Gastrocnemius medialis (tissue), 4 donors: ENCODE measurements around the gene PLCB1. TPM values are rescaled to one million over a fixed set of nuclear protein-coding genes. Genes with fewer than 3 reads are reported as not detected.

Experiments used
- ATAC-seq, 2 donors: fragments of 150-250 bp; one replicate each; pipeline ENCODE4 v1.9.1; 2016
- DNase-seq, 2 donors: peaks; one replicate each; pipeline ENCODE4 v3.0.0-alpha.2; 2019
- H3K27ac ChIP-seq, 4 donors: fragments of 200-600 bp; sonication (generic); 1 replicate in 1 of 4; 2 replicates in 3 of 4; pipeline ENCODE4 v1.5.1; 2016 to 2018; ENCODE audit warnings: mild to moderate bottlenecking in 2 of 4, moderate library complexity in 1 of 4
- H3K27me3 ChIP-seq, 3 donors: fragments of 200-600 bp; sonication (generic) in 2 of 3; 1 replicate in 1 of 3; 2 replicates in 2 of 3; pipeline versions ENCODE4 v1.5.1 to v1.6.0; 2016 to 2019; ENCODE audit warnings: mild to moderate bottlenecking in 1 of 3, moderate library complexity in 1 of 3
- H3K36me3 ChIP-seq, 2 donors: fragments of 200-600 bp; sonication (generic) in 1 of 2; one replicate each; pipeline ENCODE4 v1.5.1; 2017 to 2018
- H3K4me1 ChIP-seq, 2 donors: fragments of 200-600 bp; sonication (generic) in 1 of 2; one replicate each; pipeline ENCODE4 v1.5.1; 2016 to 2017; ENCODE audit warnings: mild to moderate bottlenecking in 2 of 2
- H3K4me3 ChIP-seq, 4 donors: fragments of 200-600 bp; sonication (generic) in 3 of 4; 1 replicate in 1 of 4; 2 replicates in 3 of 4; pipeline ENCODE4 v1.5.1; 2016 to 2019; ENCODE audit warnings: mild to moderate bottlenecking in 2 of 4
- H3K9me3 ChIP-seq, 3 donors: fragments of 200-600 bp; sonication (generic) in 2 of 3; 1 replicate in 1 of 3; 2 replicates in 2 of 3; pipeline ENCODE4 v1.5.1; 2016 to 2019
- POLR2A ChIP-seq, 2 donors: fragments of 450-650 bp; IDR thresholded peaks; one replicate each; pipeline ENCODE4 v1.6.1; 2017; ENCODE audit warnings: antibody characterized with exemption in 2 of 2, mild to moderate bottlenecking in 2 of 2, moderate library complexity in 2 of 2
- in situ Hi-C, 4 donors: fragments of 200-750 bp; cut with MboI; loops; one replicate each; pipeline versions ENCODE4 v1.15.0 to v1.8.0; 2017; ENCODE audit warnings: low sequenced_read_pairs in 4 of 4
- intact Hi-C: fragments of 100-400 bp; cut with DNase I; formaldehyde crosslinking; loops from one replicate; pipeline ENCODE4 v1.15.1; 2023; ENCODE audit warnings: low total_unique reads
- total RNA-seq, 4 donors: library from RNA; depleted of rRNA; stranded (reverse); fragments of >200 nt; gene quantifications; one replicate each; pipeline versions ENCODE4 v1.1.0 to v1.2.3, GENCODE V29; 2016
- TF ChIP-seq, protein P1 (sequence below), 5 experiments: fragments of 450-650 bp in 3 of 5; fragments of 200-600 bp in 2 of 5; sonication (generic) in 2 of 5; IDR thresholded peaks in 4 of 5; conservative IDR thresholded peaks in 1 of 5; 1 replicate in 4 of 5; 2 replicates in 1 of 5; pipeline ENCODE4 v1.5.1; 2016 to 2019; ENCODE audit warnings: antibody characterized with exemption in 5 of 5, mild to moderate bottlenecking in 3 of 5, moderate library complexity in 3 of 5

Gene PLCB1
- total RNA-seq, 4 donors from 2014 or later, result 4.1 to 10.0 (median 7.6) TPM

DNA sequence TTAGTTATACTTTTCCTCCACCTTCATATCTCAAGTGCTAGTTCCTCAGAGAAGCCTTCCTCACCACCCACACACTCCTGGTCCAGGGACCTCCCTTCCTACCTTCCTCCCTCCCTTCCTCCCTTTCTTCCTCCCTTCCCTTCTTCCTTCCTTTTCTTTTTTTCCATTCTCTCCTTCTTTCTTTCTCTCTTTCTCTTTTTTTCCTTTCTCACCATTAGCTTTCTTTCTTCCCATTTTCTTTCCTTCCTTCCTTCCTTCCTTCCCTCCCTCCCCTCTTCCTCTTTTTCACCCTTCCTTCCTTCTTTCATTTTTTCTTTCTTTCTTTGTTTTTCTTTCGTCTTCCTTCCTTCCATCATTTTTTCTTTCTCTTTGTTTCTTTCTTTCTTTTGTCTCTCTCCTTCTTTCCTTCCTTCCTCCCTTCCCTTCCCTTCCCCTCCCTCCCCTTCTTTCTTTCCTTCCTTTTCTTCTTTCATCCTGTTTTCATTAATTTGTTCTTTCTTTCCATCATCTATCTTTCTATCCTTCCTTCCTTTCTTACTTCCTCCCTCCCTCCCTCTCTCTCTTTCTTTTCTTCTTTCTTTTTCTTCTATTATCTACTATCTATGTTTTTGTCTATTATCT, 416.0 kb downstream of the PLCB1 start:
- intact Hi-C loops, result no loop called here
- no peaks in the 10 kb centered on the region for H3K9me3 ChIP-seq
- H3K4me3 ChIP-seq, result no peak overlapping the region
- no peak overlapping the region for H3K27ac ChIP-seq
- in situ Hi-C loops, result no loop called here
- ATAC-seq, result no peak
- TF ChIP-seq, protein P1, sequence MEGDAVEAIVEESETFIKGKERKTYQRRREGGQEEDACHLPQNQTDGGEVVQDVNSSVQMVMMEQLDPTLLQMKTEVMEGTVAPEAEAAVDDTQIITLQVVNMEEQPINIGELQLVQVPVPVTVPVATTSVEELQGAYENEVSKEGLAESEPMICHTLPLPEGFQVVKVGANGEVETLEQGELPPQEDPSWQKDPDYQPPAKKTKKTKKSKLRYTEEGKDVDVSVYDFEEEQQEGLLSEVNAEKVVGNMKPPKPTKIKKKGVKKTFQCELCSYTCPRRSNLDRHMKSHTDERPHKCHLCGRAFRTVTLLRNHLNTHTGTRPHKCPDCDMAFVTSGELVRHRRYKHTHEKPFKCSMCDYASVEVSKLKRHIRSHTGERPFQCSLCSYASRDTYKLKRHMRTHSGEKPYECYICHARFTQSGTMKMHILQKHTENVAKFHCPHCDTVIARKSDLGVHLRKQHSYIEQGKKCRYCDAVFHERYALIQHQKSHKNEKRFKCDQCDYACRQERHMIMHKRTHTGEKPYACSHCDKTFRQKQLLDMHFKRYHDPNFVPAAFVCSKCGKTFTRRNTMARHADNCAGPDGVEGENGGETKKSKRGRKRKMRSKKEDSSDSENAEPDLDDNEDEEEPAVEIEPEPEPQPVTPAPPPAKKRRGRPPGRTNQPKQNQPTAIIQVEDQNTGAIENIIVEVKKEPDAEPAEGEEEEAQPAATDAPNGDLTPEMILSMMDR (IDR thresholded peaks at IDR 0.05 in 4 of 5, conservative IDR thresholded peaks at IDR 0.05 in 1 of 5), result no peak
- TF ChIP-seq POLR2A (IDR thresholded peaks at IDR 0.05), result no peak
- H3K4me1 ChIP-seq, result peaks cover 0 to 6% of the 10 kb centered on the region in 2 donors
- no peak for DNase-seq
- no peaks in the 10 kb centered on the region for H3K36me3 ChIP-seq
- no peaks in the 10 kb centered on the region for H3K27me3 ChIP-seq

DNA sequence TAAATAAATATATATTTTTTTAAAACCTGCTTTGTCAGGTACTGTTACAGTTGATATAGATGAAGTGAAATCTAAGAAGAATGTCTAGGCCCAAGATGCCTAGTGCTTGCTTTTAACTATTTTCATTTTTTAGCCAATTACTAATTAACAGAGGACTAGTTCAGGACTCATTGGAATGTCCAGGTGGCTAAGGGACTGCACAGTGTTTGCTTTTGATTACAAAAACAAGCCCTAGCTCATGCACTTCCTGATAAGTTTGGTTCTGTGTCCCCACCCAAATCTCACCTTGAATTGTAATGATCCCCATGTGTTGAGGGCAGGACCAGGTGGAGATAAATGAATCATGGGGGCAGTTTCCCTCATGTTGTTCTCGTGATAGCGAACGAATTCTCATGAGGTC, 417.1 kb downstream of the PLCB1 start:
- intact Hi-C loops, result no loop called here
- no peak for ATAC-seq

DNA sequence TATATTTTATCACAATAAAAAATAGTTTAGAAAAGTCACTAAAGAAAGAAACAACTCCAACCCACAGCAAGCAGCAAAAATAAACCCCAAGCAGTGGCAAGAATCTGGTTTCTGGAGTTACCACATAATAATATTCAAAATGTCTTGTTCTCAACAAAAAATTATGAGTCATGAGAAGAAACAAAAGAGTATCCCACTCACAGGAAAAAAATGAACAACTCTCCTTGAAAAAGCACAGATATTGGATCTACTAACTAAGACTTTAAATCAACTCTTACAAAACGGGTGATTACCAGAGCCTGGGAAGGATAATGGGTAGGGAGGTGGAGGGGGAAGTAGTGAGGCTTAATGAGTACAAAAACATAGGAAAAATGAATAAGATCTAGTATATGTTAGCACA, 425.6 kb downstream of the PLCB1 start:
- in situ Hi-C loops (no loop called here), intact Hi-C loops (no loop called here)
- H3K4me1 ChIP-seq, result peaks cover 0 to 3% of the 10 kb centered on the region in 2 donors
- no peak for ATAC-seq
- H3K4me3 ChIP-seq, result no peak overlapping the region
- no peak for DNase-seq
- no peaks in the 10 kb centered on the region for H3K27me3 ChIP-seq
- TF ChIP-seq POLR2A (IDR thresholded peaks at IDR 0.05), result no peak
- TF ChIP-seq, protein P1 (IDR thresholded peaks at IDR 0.05 in 4 of 5, conservative IDR thresholded peaks at IDR 0.05 in 1 of 5), result no peak
- H3K9me3 ChIP-seq, result no peaks in the 10 kb centered on the region
- no peak overlapping the region for H3K27ac ChIP-seq
- no peaks in the 10 kb centered on the region for H3K36me3 ChIP-seq

More for the DNA sequence above, 417.1 kb downstream of the PLCB1 start:
- no peak overlapping the region for H3K4me3 ChIP-seq
- peaks cover 0 to 6% of the 10 kb centered on the region in 2 donors for H3K4me1 ChIP-seq
- H3K9me3 ChIP-seq, result no peaks in the 10 kb centered on the region
- no peak overlapping the region for H3K27ac ChIP-seq
- TF ChIP-seq, protein P1 (IDR thresholded peaks at IDR 0.05 in 4 of 5, conservative IDR thresholded peaks at IDR 0.05 in 1 of 5), result no peak
- no peak for TF ChIP-seq POLR2A (IDR thresholded peaks at IDR 0.05)
- no peak for DNase-seq
- no peaks in the 10 kb centered on the region for H3K27me3 ChIP-seq
- in situ Hi-C loops, result no loop called here
- H3K36me3 ChIP-seq, result no peaks in the 10 kb centered on the region

DNA sequence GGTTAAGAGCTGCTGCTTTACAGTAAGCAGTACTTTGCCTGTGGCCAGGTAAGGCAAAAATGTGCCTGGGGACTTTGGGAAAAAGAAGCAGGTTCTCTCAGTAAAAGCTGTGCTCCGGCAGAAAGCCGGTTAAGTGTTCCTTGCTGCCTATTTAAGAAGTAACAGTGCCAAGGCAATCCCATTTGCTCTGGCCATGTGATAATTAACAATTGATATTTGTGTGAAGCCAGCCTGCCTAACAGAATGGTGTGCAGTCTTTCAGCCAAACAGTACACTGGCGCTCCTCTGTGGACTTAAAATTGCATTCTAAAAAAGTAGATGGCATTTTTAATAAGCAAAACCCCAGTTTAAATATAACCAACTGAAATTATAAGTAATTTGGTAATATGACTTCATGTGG, 430.3 kb downstream of the PLCB1 start:
- Histone ChIP-seq H3K27me3 (no peaks in the 10 kb centered on the region), H3K27ac (no peak overlapping the region), H3K4me3 (no peak overlapping the region), H3K9me3 (no peaks in the 10 kb centered on the region), H3K36me3 (no peaks in the 10 kb centered on the region), H3K4me1 (no peaks in the 10 kb centered on the region)
- TF ChIP-seq, protein P1 (IDR thresholded peaks at IDR 0.05 in 4 of 5, conservative IDR thresholded peaks at IDR 0.05 in 1 of 5), result no peak
- no peak for TF ChIP-seq POLR2A (IDR thresholded peaks at IDR 0.05)
- in situ Hi-C loops (no loop called here), intact Hi-C loops (no loop called here)
- ATAC-seq (no peak), DNase-seq (no peak)

DNA sequence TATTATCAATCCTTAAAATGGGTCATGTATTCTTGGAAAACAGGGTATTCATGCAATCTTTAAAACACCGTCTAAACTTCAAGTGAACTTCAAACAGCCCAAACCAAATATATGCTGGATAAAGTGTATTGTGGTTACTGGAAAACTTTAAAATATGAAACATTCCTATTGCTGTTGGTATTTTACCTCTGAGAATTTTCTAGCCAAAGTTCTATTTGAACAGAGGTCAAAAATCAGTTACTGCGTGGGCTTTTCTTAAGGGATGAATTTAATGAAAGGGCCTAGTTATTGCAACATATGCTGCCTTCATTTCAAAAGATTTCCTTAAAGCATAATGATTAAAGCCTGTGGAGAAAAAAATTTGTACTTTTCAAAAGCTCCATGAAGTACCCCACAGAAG, 436.0 kb downstream of the PLCB1 start:
- H3K27ac ChIP-seq, result no peak overlapping the region
- intact Hi-C loops (no loop called here), in situ Hi-C loops (no loop called here)
- H3K9me3 ChIP-seq, result no peaks in the 10 kb centered on the region
- H3K36me3 ChIP-seq, result no peaks in the 10 kb centered on the region
- H3K4me3 ChIP-seq, result no peak overlapping the region
- H3K4me1 ChIP-seq, result no peaks in the 10 kb centered on the region
- ATAC-seq (no peak), DNase-seq (no peak)
- TF ChIP-seq, protein P1 (IDR thresholded peaks at IDR 0.05 in 4 of 5, conservative IDR thresholded peaks at IDR 0.05 in 1 of 5), result no peak
- no peak for TF ChIP-seq POLR2A (IDR thresholded peaks at IDR 0.05)
- H3K27me3 ChIP-seq, result no peaks in the 10 kb centered on the region
